HG02759 (cell line): ENCODE results near the gene CHN1.

ENCODE experiments used
- ATAC-seq: cut with Tn5 transposase; IDR thresholded peaks from one replicate; pipeline ENCODE4 v1.9.1; 2021; ENCODE audit warnings: mild to moderate bottlenecking, moderate library complexity; ENCODE audit not compliant: unreplicated experiment

The CHN1 gene

GRCh38 chr2:175011505-175011904, 6.3 kb upstream of the CHN1 start:
- no peak for ATAC-seq

- no peak for ATAC-seq
These were observed 5.7 kb upstream of the CHN1 start for GRCh38 chr2:175010848-175011254.

GRCh38 chr2:175009917-175010621, 4.9 kb upstream of the CHN1 start:
- ATAC-seq = no peak

GRCh38 chr2:175008801-175009495, 3.8 kb upstream of the CHN1 start:
- no peak for ATAC-seq

- ATAC-seq = no peak
These were observed 2.8 kb upstream of the CHN1 start for GRCh38 chr2:175008009-175008408.

- ATAC-seq = no peak
These were observed 2.3 kb upstream of the CHN1 start for GRCh38 chr2:175007510-175007909.

GRCh38 chr2:175006281-175006680, 1.1 kb upstream of the CHN1 start:
- no peak for ATAC-seq

GRCh38 chr2:175005733-175006264, 618 bp upstream of the CHN1 start:
- ATAC-seq = no peak

- ATAC-seq = peak; percentile 45
These were observed 526 bp downstream of the CHN1 start for GRCh38 chr2:175004730-175004979.

- ATAC-seq = peak; percentile 20
These were observed 1.1 kb downstream of the CHN1 start for GRCh38 chr2:175003875-175004729.

- no peak for ATAC-seq
These were observed 2.5 kb downstream of the CHN1 start for GRCh38 chr2:175002547-175003274.

- ATAC-seq = no peak
These were observed 3.6 kb downstream of the CHN1 start for GRCh38 chr2:175001566-175001965.

- no peak for ATAC-seq
These were observed 8.1 kb downstream of the CHN1 start for GRCh38 chr2:174997110-174997509.

GRCh38 chr2:174996622-174997021, 8.6 kb downstream of the CHN1 start:
- no peak for ATAC-seq

- no peak for ATAC-seq
These were observed 10.8 kb downstream of the CHN1 start for GRCh38 chr2:174994381-174994780.

GRCh38 chr2:174992886-174993285, 12.3 kb downstream of the CHN1 start:
- no peak for ATAC-seq

- no peak for ATAC-seq
These were observed 19.6 kb downstream of the CHN1 start for GRCh38 chr2:174985614-174986013.

GRCh38 chr2:174984561-174984960, 20.6 kb downstream of the CHN1 start:
- no peak for ATAC-seq

- ATAC-seq = no peak
These were observed 23.9 kb downstream of the CHN1 start for GRCh38 chr2:174981331-174981730.

- ATAC-seq = no peak
These were observed 25.2 kb downstream of the CHN1 start for GRCh38 chr2:174979996-174980395.

- no peak for ATAC-seq
These were observed 27.8 kb downstream of the CHN1 start for GRCh38 chr2:174977364-174977763.
